SK-N-SH (cell line): ENCODE data around the gene CDX2. TPM values are rescaled to one million over a fixed set of nuclear protein-coding genes. Genes with fewer than 3 reads are reported as not detected.

ENCODE experiments used
- CTCF ChIA-PET: fragments of 300-600, 350-600 bp; formaldehyde crosslinking; extraction: SDS; loops from one replicate; lab custom pipeline; 2021; lab: Yijun Ruan, JAX
- POLR2A ChIA-PET: fragments of 350-600 bp; sonication (Branson Sonifier 250); formaldehyde crosslinking; extraction: SDS; loops from one replicate; lab custom pipeline; 2020; ENCODE audit warnings: antibody characterized with exemption, inconsistent platforms; lab: Yijun Ruan, JAX
- DNase-seq: peaks from one replicate; pipeline ENCODE4 v3.0.0; 2012
- H2AFZ ChIP-seq: fragments of 200-600 bp; sonication (generic); 2 replicates; pipeline ENCODE4 v1.8.1; 2016; ENCODE audit warnings: antibody characterized with exemption, mild to moderate bottlenecking, low read depth
- H3F3A ChIP-seq: fragments of 200-600 bp; sonication (generic); replicated peaks from 2 replicates; pipeline ENCODE3; 2016; ENCODE audit warnings: antibody characterized with exemption, mild to moderate bottlenecking; ENCODE audit not compliant: insufficient read depth
- H3K27ac ChIP-seq, 2 experiments: fragments of 200-500 bp in 1 of 2; fragments of 200-600 bp in 1 of 2; sonication (Bioruptor generic) in 1 of 2; sonication (generic), shearing (Covaris generic) in 1 of 2; 2 replicates each; pipeline versions ENCODE4 v1.5.1 to v1.6.1; 2014 to 2016; ENCODE audit warnings: low read depth in 2 of 2, inconsistent platforms in 1 of 2, low read length in 1 of 2, mild to moderate bottlenecking in 1 of 2, mixed read lengths in 1 of 2
- H3K27me3 ChIP-seq: fragments of 200-600 bp; sonication (generic), shearing (Covaris generic); 2 replicates; pipeline ENCODE4 v1.6.1; 2016; ENCODE audit warnings: mixed run types; ENCODE audit not compliant: insufficient read depth
- H3K36me3 ChIP-seq, 2 experiments: fragments of 200-500 bp in 1 of 2; fragments of 200-600 bp in 1 of 2; sonication (Bioruptor generic) in 1 of 2; sonication (generic) in 1 of 2; replicated peaks in 1 of 2; 2 replicates each; pipeline versions ENCODE3 to v1.5.1; 2014 to 2016; ENCODE audit warnings: low read length in 1 of 2, mild to moderate bottlenecking in 1 of 2; ENCODE audit not compliant: insufficient read depth in 2 of 2, control insufficient read depth in 1 of 2
- H3K4me1 ChIP-seq, 2 experiments: fragments of 200-500 bp in 1 of 2; fragments of 200-600 bp in 1 of 2; sonication (Bioruptor generic) in 1 of 2; sonication (generic), shearing (Covaris generic) in 1 of 2; 2 replicates each; pipeline versions ENCODE4 v1.5.1 to v1.6.1; 2014 to 2016; ENCODE audit warnings: low read depth in 1 of 2, low read length in 1 of 2, mixed run types in 1 of 2; ENCODE audit not compliant: insufficient read depth in 2 of 2, control insufficient read depth in 1 of 2
- H3K4me2 ChIP-seq: fragments of 200-600 bp; sonication (generic), shearing (Covaris generic); 2 replicates; pipeline ENCODE4 v1.6.1; 2017; ENCODE audit warnings: mixed run types
- H3K4me3 ChIP-seq, 2 experiments: fragments of 200-500 bp in 1 of 2; fragments of 200-600 bp in 1 of 2; sonication (Bioruptor generic) in 1 of 2; sonication (generic), shearing (Covaris generic) in 1 of 2; 2 replicates each; pipeline versions ENCODE4 v1.5.1 to v1.8.1; 2014 to 2016; ENCODE audit warnings: low read depth in 2 of 2, inconsistent platforms in 1 of 2, low read length in 1 of 2, mild to moderate bottlenecking in 1 of 2, mixed read lengths in 1 of 2, moderate library complexity in 1 of 2
- H3K79me2 ChIP-seq: fragments of 200-600 bp; sonication (generic); 2 replicates; pipeline ENCODE4 v1.8.1; 2017; ENCODE audit warnings: mild to moderate bottlenecking; ENCODE audit not compliant: insufficient read depth
- H3K9ac ChIP-seq: fragments of 200-600 bp; sonication (generic); 2 replicates; pipeline ENCODE4 v1.6.1; 2017; ENCODE audit warnings: mixed run types
- H3K9me2 ChIP-seq: fragments of 200-600 bp; sonication (generic); 2 replicates; pipeline ENCODE4 v1.6.1; 2017; ENCODE audit warnings: mixed run types
- H3K9me3 ChIP-seq: fragments of 200-600 bp; sonication (generic); 2 replicates; pipeline ENCODE4 v1.6.1; 2017; ENCODE audit warnings: mixed run types, mild to moderate bottlenecking, moderate library complexity
- H4K20me1 ChIP-seq: fragments of 200-600 bp; sonication (generic); 2 replicates; pipeline ENCODE4 v1.6.1; 2017; ENCODE audit warnings: mild to moderate bottlenecking, mixed run types; ENCODE audit not compliant: insufficient read depth
- CHD2 ChIP-seq: fragments of 150-350 bp; IDR thresholded peaks from 2 replicates; pipeline ENCODE4 v1.6.1; 2018; ENCODE audit warnings: low read length; ENCODE audit not compliant: partially characterized antibody
- EZH2phosphoT487 ChIP-seq: fragments of 200-600 bp; sonication (generic); IDR thresholded peaks from 2 replicates; pipeline ENCODE4 v1.6.1; 2017; ENCODE audit warnings: low read depth, mixed run types, mild to moderate bottlenecking, antibody characterized with exemption, moderate library complexity, borderline replicate concordance
- FOXJ3 ChIP-seq: sonication (generic); formaldehyde crosslinking; IDR thresholded peaks from 2 replicates; pipeline ENCODE4 v1.5.1; 2020; ENCODE audit warnings: mild to moderate bottlenecking, missing genetic modification reagents
- GATA2 ChIP-seq: sonication (generic); formaldehyde crosslinking; IDR thresholded peaks from 2 replicates; pipeline ENCODE4 v1.5.0; 2020; ENCODE audit warnings: mild to moderate bottlenecking, missing genetic modification reagents
- MXI1 ChIP-seq: IDR thresholded peaks from 2 replicates; pipeline ENCODE4 v1.6.1; 2012; ENCODE audit warnings: mild to moderate bottlenecking, low read depth, low read length, improper control_type of control experiment
- NFIC ChIP-seq: IDR thresholded peaks from 2 replicates; pipeline ENCODE4 v1.4.0; 2012; ENCODE audit warnings: borderline replicate concordance
- POLR2AphosphoS5 ChIP-seq: IDR thresholded peaks from 2 replicates; pipeline ENCODE4 v1.6.1; 2012; ENCODE audit warnings: low read depth, low read length
- RAD21 ChIP-seq: IDR thresholded peaks from 2 replicates; pipeline ENCODE4 v1.6.1; 2012; ENCODE audit warnings: mild to moderate bottlenecking, low read length
- RCOR1 ChIP-seq: fragments of 150-350 bp; IDR thresholded peaks from 2 replicates; pipeline ENCODE4 v1.6.1; 2017; ENCODE audit warnings: antibody characterized with exemption, low read length
- RXRA ChIP-seq: IDR thresholded peaks from 2 replicates; pipeline ENCODE4 v1.4.0; 2012; ENCODE audit warnings: low read depth, mild to moderate bottlenecking, borderline replicate concordance
- SIN3A ChIP-seq: IDR thresholded peaks from 2 replicates; pipeline ENCODE4 v1.6.1; 2012; ENCODE audit warnings: low read depth, mild to moderate bottlenecking, low read length, moderate library complexity, borderline replicate concordance
- SMC3 ChIP-seq: IDR thresholded peaks from 2 replicates; pipeline ENCODE4 v1.6.1; 2012; ENCODE audit warnings: low read depth, low read length, improper control_type of control experiment
- TCF12 ChIP-seq: IDR thresholded peaks from 2 replicates; pipeline ENCODE4 v1.4.0; 2012
- WGBS: methylation state at CpG from one replicate; pipeline ENCODE4 v1.1.6; 2017; ENCODE audit warnings: low lambda C conversion rate; 5-methylcytosine and 5-hydroxymethylcytosine counted together
- polyA plus RNA-seq, 3 experiments: library from polyadenylated mRNA; depleted of rRNA; stranded (reverse); fragments of >200 nt; gene quantifications; 2 replicates each; pipeline ENCODE4 v1.2.3, GENCODE V29; 2012
- TF ChIP-seq, protein P1 (sequence below): IDR thresholded peaks from 2 replicates; pipeline ENCODE4 v1.4.0; 2012; ENCODE audit warnings: low read depth
- TF ChIP-seq, protein P2 (sequence below): IDR thresholded peaks from 2 replicates; pipeline ENCODE4; 2012
- TF ChIP-seq, protein P3 (sequence below): fragments of 200-600 bp; sonication (generic); IDR thresholded peaks from 2 replicates; pipeline ENCODE4 v1.6.1; 2017; ENCODE audit warnings: antibody characterized with exemption, mild to moderate bottlenecking, moderate library complexity
- TF ChIP-seq, protein P4 (sequence below): fragments of 150-350 bp; IDR thresholded peaks from 2 replicates; pipeline ENCODE4 v1.6.1; 2016; ENCODE audit warnings: mild to moderate bottlenecking, low read depth, low read length

The CDX2 gene
- polyA plus RNA-seq, 1 of the 3 experiments (the other 2 are of a cell fraction) = not detected

DNA sequence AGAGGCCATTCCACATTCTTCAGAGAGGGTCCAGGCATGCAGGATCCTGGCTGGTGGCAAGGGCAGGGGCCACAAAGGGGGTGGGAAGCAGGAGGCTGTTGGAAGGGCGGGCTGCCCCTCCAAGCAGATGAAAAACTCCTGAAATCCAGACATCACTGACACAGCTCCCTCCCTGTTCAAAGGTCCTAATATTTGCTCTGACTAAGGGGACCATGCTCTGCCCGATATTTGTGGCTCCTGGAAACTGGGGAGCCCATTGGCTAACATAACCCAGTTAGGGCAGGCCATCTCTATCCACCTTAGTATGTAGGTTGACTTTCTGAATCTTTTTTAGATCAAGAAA, 3.3 kb upstream of the CDX2 start:
- TF ChIP-seq, protein P1, sequence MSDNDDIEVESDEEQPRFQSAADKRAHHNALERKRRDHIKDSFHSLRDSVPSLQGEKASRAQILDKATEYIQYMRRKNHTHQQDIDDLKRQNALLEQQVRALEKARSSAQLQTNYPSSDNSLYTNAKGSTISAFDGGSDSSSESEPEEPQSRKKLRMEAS = no peak
- no peak for TF ChIP-seq RXRA
- no peak for TF ChIP-seq TCF12
- TF ChIP-seq, protein P2, sequence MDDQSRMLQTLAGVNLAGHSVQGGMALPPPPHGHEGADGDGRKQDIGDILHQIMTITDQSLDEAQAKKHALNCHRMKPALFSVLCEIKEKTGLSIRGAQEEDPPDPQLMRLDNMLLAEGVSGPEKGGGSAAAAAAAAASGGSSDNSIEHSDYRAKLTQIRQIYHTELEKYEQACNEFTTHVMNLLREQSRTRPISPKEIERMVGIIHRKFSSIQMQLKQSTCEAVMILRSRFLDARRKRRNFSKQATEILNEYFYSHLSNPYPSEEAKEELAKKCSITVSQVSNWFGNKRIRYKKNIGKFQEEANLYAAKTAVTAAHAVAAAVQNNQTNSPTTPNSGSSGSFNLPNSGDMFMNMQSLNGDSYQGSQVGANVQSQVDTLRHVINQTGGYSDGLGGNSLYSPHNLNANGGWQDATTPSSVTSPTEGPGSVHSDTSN = no peak
- TF ChIP-seq, protein P3, sequence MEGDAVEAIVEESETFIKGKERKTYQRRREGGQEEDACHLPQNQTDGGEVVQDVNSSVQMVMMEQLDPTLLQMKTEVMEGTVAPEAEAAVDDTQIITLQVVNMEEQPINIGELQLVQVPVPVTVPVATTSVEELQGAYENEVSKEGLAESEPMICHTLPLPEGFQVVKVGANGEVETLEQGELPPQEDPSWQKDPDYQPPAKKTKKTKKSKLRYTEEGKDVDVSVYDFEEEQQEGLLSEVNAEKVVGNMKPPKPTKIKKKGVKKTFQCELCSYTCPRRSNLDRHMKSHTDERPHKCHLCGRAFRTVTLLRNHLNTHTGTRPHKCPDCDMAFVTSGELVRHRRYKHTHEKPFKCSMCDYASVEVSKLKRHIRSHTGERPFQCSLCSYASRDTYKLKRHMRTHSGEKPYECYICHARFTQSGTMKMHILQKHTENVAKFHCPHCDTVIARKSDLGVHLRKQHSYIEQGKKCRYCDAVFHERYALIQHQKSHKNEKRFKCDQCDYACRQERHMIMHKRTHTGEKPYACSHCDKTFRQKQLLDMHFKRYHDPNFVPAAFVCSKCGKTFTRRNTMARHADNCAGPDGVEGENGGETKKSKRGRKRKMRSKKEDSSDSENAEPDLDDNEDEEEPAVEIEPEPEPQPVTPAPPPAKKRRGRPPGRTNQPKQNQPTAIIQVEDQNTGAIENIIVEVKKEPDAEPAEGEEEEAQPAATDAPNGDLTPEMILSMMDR = no peak
- no peak for TF ChIP-seq RCOR1
- TF ChIP-seq FOXJ3 = no peak
- no peak for TF ChIP-seq MXI1
- TF ChIP-seq NFIC = no peak
- TF ChIP-seq GATA2 (CRISPR knock-in tag) = no peak
- TF ChIP-seq SIN3A = no peak
- no peak for TF ChIP-seq SMC3
- TF ChIP-seq POLR2AphosphoS5 = no peak
- TF ChIP-seq RAD21 = no peak
- no peak for TF ChIP-seq CHD2
- no peak for TF ChIP-seq EZH2phosphoT487
- TF ChIP-seq, protein P4, sequence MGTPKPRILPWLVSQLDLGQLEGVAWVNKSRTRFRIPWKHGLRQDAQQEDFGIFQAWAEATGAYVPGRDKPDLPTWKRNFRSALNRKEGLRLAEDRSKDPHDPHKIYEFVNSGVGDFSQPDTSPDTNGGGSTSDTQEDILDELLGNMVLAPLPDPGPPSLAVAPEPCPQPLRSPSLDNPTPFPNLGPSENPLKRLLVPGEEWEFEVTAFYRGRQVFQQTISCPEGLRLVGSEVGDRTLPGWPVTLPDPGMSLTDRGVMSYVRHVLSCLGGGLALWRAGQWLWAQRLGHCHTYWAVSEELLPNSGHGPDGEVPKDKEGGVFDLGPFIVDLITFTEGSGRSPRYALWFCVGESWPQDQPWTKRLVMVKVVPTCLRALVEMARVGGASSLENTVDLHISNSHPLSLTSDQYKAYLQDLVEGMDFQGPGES = no peak
- H3K4me1 ChIP-seq = no peaks in the 10 kb centered on the region
- WGBS = 8% methylated on average over 2 of the region's 2 CpGs
- peaks cover 99% of the 10 kb centered on the region for H3K27me3 ChIP-seq
- H3K9me2 ChIP-seq = no peaks in the 10 kb centered on the region
- H3K4me2 ChIP-seq = no peak overlapping the region
- no peak overlapping the region for H3K9ac ChIP-seq
- POLR2A ChIA-PET = no interaction called here
- no peaks in the 10 kb centered on the region for H3F3A ChIP-seq
- DNase-seq = no peak
- H3K4me3 ChIP-seq = no peak overlapping the region
- no peak overlapping the region for H3K27ac ChIP-seq
- H3K36me3 ChIP-seq = no peaks in the 10 kb centered on the region
- no peaks in the 10 kb centered on the region for H3K9me3 ChIP-seq
- H3K79me2 ChIP-seq = no peaks in the 10 kb centered on the region
- no peak overlapping the region for H2AFZ ChIP-seq
- CTCF ChIA-PET = interaction anchor here (1.0 to 4.2 kb wide), 5 partner anchors 11 to 611 kb away, joined by 3 to 15 read pairs (median 5); no protein-coding TSS in a partner anchor
- no peaks in the 10 kb centered on the region for H4K20me1 ChIP-seq
